Brain microvascular endothelial cell (primary cell): ENCODE measurements around the gene ADCY6.

Experiments
- DNase-seq: peaks from one replicate; pipeline ENCODE4 v3.0.0-alpha.2; 2020
- H3K27ac ChIP-seq: fragments of 250-450 bp; sonication (Bioruptor Pico); 2 replicates; pipeline ENCODE4 v1.5.1; 2020; ENCODE audit warnings: mild to moderate bottlenecking, moderate library complexity
- H3K27me3 ChIP-seq: fragments of 250-450 bp; sonication (Bioruptor Pico); replicated peaks from 2 replicates; pipeline ENCODE4 v1.5.1; 2020; ENCODE audit warnings: mild to moderate bottlenecking
- H3K36me3 ChIP-seq: fragments of 250-450 bp; sonication (Bioruptor Pico); replicated peaks from 2 replicates; pipeline ENCODE4 v1.5.1; 2020; ENCODE audit warnings: mild to moderate bottlenecking
- H3K4me3 ChIP-seq: 2 replicates; pipeline ENCODE4 v1.5.1; 2011; ENCODE audit warnings: low read depth, mild to moderate bottlenecking, control low read depth, low read length, moderate library complexity
- in situ Hi-C: cut with HindIII; loops from 2 replicates; pipeline ENCODE4 v1.10.0; 2017; ENCODE audit warnings: low sequenced_read_pairs, low pct_ligation_motif_present
- TF ChIP-seq, protein P1 (sequence below): IDR thresholded peaks from 2 replicates; pipeline ENCODE4 v1.5.1; 2011; ENCODE audit warnings: low read depth, mild to moderate bottlenecking, moderate library complexity, low read length, control low read depth, inconsistent platforms; ENCODE audit errors: missing control alignments

ADCY6 gene

GRCh38 chr12:48788854-48789775 lies at the start of gene ADCY6:
Gene ADCY6, minus strand, starts transcription at chr12:48789089. Its CDS starts 5,655 bp downstream, at chr12:48783434.
- H3K27me3 ChIP-seq: no peaks in the 10 kb centered on the region
- H3K4me3 ChIP-seq: peak within 1 kb of the TSS; percentile 77
- TF ChIP-seq, protein P1, sequence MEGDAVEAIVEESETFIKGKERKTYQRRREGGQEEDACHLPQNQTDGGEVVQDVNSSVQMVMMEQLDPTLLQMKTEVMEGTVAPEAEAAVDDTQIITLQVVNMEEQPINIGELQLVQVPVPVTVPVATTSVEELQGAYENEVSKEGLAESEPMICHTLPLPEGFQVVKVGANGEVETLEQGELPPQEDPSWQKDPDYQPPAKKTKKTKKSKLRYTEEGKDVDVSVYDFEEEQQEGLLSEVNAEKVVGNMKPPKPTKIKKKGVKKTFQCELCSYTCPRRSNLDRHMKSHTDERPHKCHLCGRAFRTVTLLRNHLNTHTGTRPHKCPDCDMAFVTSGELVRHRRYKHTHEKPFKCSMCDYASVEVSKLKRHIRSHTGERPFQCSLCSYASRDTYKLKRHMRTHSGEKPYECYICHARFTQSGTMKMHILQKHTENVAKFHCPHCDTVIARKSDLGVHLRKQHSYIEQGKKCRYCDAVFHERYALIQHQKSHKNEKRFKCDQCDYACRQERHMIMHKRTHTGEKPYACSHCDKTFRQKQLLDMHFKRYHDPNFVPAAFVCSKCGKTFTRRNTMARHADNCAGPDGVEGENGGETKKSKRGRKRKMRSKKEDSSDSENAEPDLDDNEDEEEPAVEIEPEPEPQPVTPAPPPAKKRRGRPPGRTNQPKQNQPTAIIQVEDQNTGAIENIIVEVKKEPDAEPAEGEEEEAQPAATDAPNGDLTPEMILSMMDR: no peak
- in situ Hi-C loops: no loop called here
- peak; percentile 57 for DNase-seq
- H3K36me3 ChIP-seq: no peaks in the 10 kb centered on the region
- no peak within 1 kb of the TSS for H3K27ac ChIP-seq

GRCh38 chr12:48838048-48838447 lies 49.2 kb upstream of the ADCY6 start:
- H3K36me3 ChIP-seq: peaks cover 69% of the 10 kb centered on the region
- in situ Hi-C loops: no loop called here

GRCh38 chr12:48832321-48833060 lies 43.6 kb upstream of the ADCY6 start:
- in situ Hi-C loops: no loop called here
- peaks cover 81% of the 10 kb centered on the region for H3K36me3 ChIP-seq

More at GRCh38 chr12:48838048-48838447, 49.2 kb upstream of the ADCY6 start:
- TF ChIP-seq, protein P1: no peak
- no peak overlapping the region for H3K4me3 ChIP-seq
- no peak overlapping the region for H3K27ac ChIP-seq
- no peaks in the 10 kb centered on the region for H3K27me3 ChIP-seq
- no peak for DNase-seq

GRCh38 chr12:48831257-48831656 lies 42.4 kb upstream of the ADCY6 start:
- Histone ChIP-seq H3K27me3 (no peaks in the 10 kb centered on the region), H3K4me3 (no peak overlapping the region), H3K36me3 (peaks cover 81% of the 10 kb centered on the region), H3K27ac (no peak overlapping the region)
- in situ Hi-C loops: no loop called here
- TF ChIP-seq, protein P1: no peak
- no peak for DNase-seq

More at GRCh38 chr12:48832321-48833060, 43.6 kb upstream of the ADCY6 start:
- Histone ChIP-seq H3K27ac (no peak overlapping the region), H3K4me3 (no peak overlapping the region), H3K27me3 (no peaks in the 10 kb centered on the region)
- TF ChIP-seq, protein P1: no peak
- no peak for DNase-seq

- no peaks in the 10 kb centered on the region for H3K27me3 ChIP-seq
- in situ Hi-C loops: no loop called here
- no peak overlapping the region for H3K27ac ChIP-seq
- H3K36me3 ChIP-seq: peaks cover 78% of the 10 kb centered on the region
- H3K4me3 ChIP-seq: no peak overlapping the region
- TF ChIP-seq, protein P1: no peak
- DNase-seq: no peak
Observed at GRCh38 chr12:48828841-48829575, 40.1 kb upstream of the ADCY6 start.
